Left hindlimb (tissue), 1 donor: ENCODE data around the gene TBC1D1.

Experiments used
- DNase-seq: peaks from one replicate; pipeline ENCODE4 v3.0.0-alpha.2; 2018

TBC1D1 gene

DNA sequence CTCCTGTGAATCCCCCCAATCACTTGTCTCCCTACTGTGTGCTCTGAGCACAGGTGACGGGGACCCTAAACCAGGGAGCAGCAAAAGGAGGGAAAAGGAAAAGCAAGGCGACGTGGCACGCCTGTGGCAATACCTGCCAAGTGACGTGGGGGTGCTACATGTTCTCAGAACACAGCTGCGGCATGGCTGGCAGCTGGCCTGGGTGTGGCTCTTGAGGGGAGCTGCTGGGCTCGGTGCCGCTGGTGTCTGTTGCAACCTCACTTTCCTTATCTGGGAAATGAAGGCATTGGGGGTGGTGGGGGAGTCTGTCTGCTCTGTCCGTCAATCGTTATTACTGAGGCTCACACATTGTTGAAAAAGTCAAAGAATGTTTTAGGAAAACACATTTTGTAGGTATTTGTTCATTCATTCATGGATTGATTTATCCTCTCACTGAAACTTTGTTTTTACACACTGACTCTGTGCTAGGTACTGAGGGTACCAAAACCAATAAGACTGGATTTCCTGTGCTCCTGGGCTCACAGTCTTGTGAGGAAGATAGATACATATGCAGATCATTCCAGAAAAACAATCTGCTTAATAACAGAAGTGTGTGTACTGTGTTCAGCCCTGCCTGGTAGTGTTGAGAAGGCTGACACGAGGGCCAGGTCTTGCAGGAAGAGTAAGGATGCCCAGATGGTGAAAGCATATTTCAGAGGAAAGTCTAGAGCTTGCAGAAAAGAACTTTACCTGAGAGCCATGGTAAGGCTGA lies 286.9 kb downstream of the TBC1D1 start:
- DNase-seq: peak; percentile 63

DNA sequence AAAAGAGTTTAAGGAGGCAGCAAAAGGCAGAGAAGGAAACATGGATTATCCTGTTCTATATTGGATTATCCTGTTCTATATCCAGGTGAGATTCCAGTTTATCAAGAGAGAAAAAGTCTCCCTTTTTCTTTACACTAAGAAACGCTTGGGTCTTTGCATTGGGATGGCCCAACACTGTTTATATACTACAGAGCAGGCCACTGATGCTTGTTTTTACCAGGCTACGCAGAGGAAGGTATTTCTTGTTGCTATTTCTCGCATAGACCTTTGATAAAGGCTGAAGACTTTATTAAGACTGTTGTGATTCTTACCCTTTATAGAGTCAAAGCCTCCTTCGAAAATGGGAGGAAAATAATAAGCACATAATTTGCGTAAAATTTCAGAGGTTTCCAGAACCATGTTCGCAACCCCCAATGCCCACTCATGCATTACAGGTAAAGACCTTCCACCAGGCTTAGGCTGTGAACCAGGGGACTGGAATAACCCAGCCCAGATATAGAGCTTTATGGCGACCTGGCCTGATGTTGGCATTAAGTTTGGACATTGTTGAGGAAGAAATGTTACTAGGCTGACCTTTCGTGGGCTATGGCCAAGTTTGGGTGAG lies 287.6 kb downstream of the TBC1D1 start:
- DNase-seq: no peak

DNA sequence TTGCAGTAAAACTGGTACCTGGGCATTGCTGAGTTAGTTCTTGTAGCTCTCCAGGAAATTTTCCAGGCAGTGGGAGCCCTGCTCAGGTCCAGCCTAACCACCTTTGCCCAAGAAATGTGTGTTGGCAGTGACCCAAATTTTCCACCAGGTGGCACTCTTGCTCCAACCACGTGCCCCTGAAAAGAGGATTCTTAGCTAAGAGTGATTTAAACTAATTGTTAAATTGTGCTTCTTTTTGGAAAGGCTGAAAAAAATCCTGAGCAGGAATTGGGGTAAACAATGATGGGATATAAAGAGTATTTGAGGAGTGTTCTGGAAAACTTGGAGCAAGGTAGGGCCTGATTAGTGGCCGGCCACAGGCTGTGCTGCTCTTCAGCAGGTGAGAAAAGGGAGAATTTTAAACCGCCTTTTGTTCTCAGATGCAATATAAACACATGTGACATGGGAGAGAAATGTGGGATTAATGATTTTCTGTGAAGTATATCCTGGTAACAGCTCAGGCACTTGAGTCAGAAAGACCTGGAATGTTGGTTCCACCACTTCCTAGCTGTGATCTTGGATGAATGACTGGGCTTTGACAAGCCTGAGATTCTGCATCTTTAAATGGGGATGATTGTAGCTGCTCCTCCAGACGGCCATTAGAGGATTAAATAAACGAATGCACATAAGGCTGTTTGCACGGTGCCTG lies 288.9 kb downstream of the TBC1D1 start:
- peak; percentile 84 for DNase-seq

DNA sequence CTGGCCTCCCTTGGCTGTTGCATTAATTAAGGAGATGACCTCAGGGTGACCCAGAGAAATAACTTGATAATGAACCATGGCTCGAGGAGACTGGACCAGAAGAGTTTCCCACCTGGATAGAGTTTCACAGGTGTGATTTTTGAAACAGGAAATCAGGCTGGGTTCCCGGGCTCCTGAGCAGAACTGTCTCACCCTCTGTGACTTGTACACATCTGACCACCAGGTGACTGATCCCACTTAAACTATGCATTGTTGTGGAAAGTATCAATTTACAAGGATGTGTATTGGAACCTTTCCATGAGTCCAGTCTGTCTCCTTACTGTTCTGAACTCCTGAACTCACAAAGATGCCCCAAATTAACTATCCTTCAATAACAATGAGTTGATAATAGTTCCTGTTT lies 289.6 kb downstream of the TBC1D1 start:
- DNase-seq: no peak

DNA sequence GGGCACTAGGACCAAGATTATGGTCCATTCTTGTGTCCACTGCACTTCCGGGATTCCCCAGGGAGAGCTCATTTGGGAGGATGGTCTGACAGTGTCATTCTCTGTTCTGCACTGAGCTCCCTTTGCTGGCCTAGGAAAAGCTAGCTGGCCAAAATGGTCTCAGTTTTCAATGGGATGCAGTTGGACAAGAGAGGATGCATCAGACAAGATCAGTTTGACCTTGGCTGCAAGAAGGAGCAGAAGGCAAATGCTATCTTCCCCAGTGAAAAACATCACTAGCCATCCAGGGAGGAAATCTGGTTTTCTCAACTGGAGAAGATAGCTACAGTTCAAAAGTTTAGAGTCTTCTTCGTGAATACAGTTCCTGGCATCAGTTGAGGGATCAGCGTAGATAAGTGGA lies 290.4 kb downstream of the TBC1D1 start:
- no peak for DNase-seq

DNA sequence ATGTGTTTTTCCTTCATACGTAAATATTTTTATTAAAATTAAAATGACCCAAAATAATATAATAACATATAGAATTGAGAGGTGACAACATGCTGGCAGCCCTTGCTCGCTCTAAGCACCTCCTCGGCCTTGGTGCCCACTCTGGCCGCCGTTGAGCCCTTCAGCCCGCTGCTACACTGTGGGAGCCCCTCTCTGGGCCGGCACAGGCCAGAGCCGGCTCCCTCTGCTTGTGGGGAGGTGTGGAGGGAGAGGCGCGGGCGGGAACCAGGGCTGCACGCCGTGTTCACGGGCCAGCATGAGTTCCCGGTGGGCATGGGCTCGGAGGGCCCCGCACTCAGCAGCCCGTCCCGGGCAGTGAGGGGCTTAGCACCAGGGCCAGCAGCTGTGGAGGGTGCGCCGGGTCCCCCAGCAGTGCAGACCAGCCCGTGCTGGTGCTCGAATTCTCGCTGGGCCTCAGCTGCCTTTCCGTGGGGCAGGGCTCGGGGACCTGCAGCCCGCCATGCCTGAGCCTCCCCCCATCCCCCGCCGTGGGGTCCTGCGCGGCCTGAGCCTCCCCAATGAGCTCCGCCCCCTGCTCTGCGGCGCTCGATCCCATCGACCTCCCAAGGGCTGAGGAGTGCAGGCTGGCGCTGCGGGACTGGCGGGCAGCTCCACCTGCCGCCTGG lies 291.6 kb downstream of the TBC1D1 start:
- no peak for DNase-seq

DNA sequence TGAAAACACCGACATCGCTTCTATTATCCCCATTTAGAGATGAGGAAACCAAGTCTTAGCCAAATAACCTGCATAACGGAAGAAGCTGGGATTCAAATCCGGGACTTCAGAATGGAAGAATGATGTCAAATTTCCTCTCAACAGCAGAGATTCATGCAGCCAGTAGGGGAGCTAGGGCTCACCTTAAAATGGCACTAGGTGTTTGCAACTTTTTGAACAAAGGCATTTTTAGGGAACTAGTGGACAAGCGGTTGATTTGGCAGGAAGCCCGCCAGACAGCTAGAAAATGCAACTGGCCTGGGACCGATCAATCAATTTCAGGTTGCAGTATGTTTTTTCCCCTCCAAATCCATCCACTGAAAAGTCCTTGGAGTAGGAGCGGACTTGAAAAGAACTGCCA lies 293.5 kb downstream of the TBC1D1 start:
- DNase-seq: no peak

DNA sequence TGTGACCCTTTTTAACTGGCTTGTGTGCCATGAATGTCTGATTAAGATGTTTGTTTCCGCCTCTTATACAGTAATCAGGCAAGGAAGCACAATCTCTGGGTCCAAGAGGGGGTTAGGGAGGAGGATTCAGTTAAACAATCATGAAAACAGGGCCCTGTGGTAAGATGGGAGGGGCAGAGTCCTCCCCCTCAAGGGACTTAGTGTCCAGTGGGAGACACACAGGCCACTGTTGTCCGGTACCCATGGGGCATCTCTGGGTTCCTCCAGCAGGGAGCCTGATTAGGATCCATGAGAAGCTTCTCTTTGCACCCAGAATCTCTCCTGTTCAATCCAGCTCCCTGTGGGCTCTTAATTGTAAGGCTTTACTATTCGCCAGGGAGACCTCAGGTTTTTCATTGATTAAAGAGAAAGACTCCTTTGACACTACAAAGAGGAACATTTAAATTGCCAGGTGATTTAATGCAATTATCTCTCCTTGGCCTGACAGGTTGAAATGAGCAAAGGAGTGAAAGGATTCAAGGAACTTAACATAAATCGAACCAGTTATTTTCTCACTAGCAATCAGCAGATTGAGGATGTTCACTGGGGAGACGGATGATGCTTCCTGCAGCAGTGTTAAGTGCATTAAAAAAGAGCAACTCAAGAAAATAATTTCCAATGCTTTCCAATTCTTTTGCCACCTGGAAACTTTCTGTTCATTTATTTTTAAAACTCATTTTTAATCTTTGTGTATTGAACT lies 294.7 kb downstream of the TBC1D1 start:
- no peak for DNase-seq

DNA sequence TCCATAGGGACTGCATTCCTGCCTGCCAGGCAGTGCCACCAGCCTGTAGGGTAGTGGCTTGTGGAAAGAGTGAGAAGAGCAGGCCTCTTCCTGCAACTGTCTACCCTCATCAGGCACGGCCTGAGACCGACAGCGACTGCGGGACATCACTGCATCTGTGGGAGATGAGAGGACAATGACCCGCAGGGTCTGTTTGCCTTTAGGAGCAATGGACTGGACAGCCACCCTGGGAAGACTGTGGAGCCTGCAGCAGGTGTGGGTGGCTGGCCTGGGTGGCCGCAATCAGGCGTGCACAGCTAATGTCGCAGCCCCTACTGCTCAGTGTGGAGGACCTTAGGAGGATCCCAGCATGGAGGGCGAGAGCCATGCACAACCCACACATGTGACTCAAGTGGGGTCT lies 297.3 kb downstream of the TBC1D1 start:
- no peak for DNase-seq

DNA sequence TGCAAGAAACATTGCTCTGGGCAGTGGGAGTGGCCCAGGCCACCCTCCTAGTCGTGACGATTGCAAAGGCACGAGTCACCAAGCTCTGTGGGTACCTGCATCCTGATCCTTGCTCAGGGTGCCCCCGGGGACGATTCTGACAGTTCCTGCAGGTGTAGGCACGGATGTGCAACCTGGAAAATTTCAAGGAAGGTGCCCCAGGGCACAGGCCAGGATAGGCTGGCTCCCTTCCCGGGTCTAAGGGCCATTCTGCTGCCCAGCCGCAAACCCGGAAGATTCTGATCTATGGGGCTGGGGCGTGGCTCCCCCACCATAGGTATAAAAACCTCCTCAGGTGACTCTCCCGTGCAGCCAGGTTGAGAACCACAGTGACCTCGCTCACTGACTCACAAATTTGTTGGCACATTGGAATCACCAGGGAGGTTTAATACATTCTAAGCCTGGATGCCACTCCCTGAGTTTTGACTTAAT lies 297.8 kb downstream of the TBC1D1 start:
- DNase-seq: no peak
